Kidney epithelial cell (primary cell): Measurements from ENCODE around the gene KRTAP4-7. TPM values are rescaled to one million over a fixed set of nuclear protein-coding genes. Genes with fewer than 3 reads are reported as not detected.
A peak's percentile ranks its signal among the peaks of the same experiment; 100 is the strongest.
"Not testable (repeated sequence)": the region's sequence is repeated elsewhere in the genome, so short reads cannot be mapped to it uniquely, and the experiment has no call there.

Experiments
- DNase-seq: peaks from one replicate; pipeline ENCODE4 v3.0.0-alpha.2; 2010; ENCODE audit warnings: low read depth
- H3K27me3 ChIP-seq: 2 replicates; pipeline ENCODE4 v1.6.0; 2011; ENCODE audit warnings: low read length; ENCODE audit not compliant: control insufficient read depth, insufficient read depth
- H3K36me3 ChIP-seq: 2 replicates; pipeline ENCODE4 v1.5.1; 2011; ENCODE audit warnings: low read length; ENCODE audit not compliant: control insufficient read depth, insufficient read depth
- H3K4me3 ChIP-seq: 2 replicates; pipeline ENCODE4 v1.5.1; 2011; ENCODE audit warnings: low read depth, mild to moderate bottlenecking, control low read depth, low read length
- CTCF ChIP-seq: IDR thresholded peaks from 2 replicates; pipeline ENCODE4 v1.5.1; 2011; ENCODE audit warnings: mild to moderate bottlenecking, moderate library complexity, low read length, control low read depth, inconsistent platforms; ENCODE audit not compliant: insufficient read depth, poor library complexity, severe bottlenecking
- total RNA-seq: library from RNA; depleted of rRNA; stranded (reverse); fragments of >200 nt; gene quantifications from 2 replicates; pipeline ENCODE4 v1.2.3, GENCODE V29; 2015

KRTAP4-7 gene
- total RNA-seq, 1 donor from 2014 or later, result not detected

GRCh38 chr17:41060052-41060604 lies 23.8 kb upstream of the KRTAP4-7 start, which contains the start of gene KRTAP2-3:
Gene KRTAP2-3, minus strand, starts transcription at chr17:41060114. Its CDS starts 64 bp downstream, at chr17:41060050.
- Histone ChIP-seq H3K36me3 (no peaks in the 10 kb centered on the region), H3K4me3 (no peak within 1 kb of the TSS), H3K27me3 (no peaks in the 10 kb centered on the region)
- peak; percentile 98 for DNase-seq
- no peak for TF ChIP-seq CTCF

DNA sequence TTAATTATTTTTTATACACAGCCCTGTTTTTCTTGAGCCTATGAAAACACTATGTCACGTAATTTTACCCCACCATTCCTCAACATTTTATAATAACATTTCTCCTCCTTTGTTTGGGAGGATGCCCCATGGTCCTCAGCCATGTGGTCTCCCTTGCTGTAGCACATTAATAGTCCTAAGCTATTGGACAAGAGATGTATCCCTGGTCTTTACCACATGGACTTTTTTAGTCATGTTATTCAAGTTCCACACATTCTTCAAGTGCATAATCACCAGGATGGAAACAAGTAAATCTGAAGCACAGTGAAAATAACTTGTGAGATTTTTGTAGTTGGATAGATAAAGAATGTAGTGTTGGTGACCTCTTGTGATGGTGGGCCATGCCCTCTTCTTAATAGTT lies 22.0 kb upstream of the KRTAP4-7 start:
- DNase-seq, result peak; percentile 91
- Histone ChIP-seq H3K27me3 (no peaks in the 10 kb centered on the region), H3K4me3 (no peak overlapping the region), H3K36me3 (no peaks in the 10 kb centered on the region)
- no peak for TF ChIP-seq CTCF

GRCh38 chr17:41063449-41063848 lies 20.5 kb upstream of the KRTAP4-7 start:
- TF ChIP-seq CTCF, result no peak
- Histone ChIP-seq H3K4me3 (no peak overlapping the region), H3K27me3 (no peaks in the 10 kb centered on the region), H3K36me3 (no peaks in the 10 kb centered on the region)
- no peak for DNase-seq

- no peak for TF ChIP-seq CTCF
- no peak for DNase-seq
- H3K36me3 ChIP-seq, result no peaks in the 10 kb centered on the region
- H3K4me3 ChIP-seq, result no peak overlapping the region
- no peaks in the 10 kb centered on the region for H3K27me3 ChIP-seq
Measured at GRCh38 chr17:41064301-41064700, 19.6 kb upstream of the KRTAP4-7 start.

DNA sequence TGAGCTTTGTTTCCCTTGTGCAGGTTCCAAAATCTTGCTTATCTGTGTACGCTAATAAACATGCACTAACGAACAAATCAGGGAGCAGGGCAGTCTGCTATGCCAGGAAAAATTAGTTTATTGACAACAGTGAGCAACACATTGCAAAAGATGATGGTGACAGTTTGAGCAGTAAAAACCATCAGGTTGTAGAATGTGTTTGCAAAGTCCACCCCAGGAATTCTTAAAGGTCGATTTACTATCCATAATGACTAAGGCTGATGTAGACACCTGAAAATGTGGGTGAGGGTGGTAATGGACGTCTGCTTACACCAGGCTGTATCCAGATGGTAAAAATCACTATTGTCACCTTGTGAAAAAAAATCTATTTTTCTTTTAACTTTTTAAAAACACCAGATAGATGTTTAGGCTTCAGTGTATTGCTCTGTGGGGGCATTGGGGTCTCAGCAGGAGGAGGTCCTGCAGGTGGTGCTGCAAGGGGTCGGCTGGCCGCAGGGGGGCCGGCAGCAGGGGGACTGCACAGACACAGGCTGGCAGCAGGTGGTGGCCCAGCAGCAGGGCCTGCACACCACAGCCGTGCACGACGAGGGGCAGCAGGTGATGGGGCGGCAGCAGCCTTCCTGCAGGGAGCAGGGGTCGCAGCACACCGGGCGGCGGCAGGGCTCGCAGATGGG lies 18.8 kb upstream of the KRTAP4-7 start:
- not testable (repeated sequence) for H3K27me3 ChIP-seq, DNase-seq, H3K36me3 ChIP-seq, H3K4me3 ChIP-seq

DNA sequence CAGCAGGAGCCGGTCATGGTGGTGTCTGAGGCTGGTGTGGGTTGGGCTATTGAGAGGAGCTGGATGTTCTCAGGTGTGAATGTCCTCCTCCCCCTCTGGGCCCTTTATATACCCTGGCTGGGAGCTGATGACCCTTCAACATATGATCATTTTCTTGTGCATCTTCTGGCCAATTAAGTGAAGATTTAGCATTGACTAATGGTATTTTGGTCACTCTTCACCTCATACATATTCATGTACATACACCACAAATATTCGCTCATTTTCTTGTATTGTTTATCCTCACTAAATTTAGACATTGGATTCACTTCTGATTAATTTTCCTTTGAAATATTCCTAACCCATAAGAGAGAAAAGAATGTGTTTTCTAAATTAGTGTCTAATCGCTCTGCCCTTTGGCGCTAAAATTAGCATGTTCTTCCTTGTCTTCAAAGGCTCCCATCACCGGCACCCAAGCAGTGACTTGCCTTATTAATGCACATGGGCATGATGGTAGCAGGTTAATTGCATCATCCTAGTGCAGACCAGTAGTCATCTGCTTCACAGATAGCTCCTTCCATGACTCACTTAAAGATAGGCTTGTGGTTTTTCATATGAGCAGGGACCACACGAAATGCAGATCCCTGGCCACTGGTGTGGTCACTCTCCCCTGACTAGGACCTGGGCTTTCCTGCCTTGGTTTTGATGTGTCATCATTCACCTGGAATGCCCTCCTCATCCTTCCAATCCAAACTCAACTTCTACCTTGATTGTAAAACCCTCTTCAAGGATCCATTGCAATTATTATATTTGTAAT lies 17.9 kb upstream of the KRTAP4-7 start, which contains the start of gene KRTAP2-4:
KRTAP2-4 (minus strand) TSS at position 51 of the 796 bp plus-strand sequence; CDS start at position 17, 34 bp downstream.
- Histone ChIP-seq H3K36me3 (no peaks in the 10 kb centered on the region), H3K4me3 (no peak within 1 kb of the TSS), H3K27me3 (no peaks in the 10 kb centered on the region)
- DNase-seq, result peak; percentile 87
- no peak for TF ChIP-seq CTCF
